Fibroblast of skin of left quadriceps (primary cell): ENCODE results near the gene GTF2F2.
"Not testable (repeated sequence)": the region's sequence is repeated elsewhere in the genome, so short reads cannot be mapped to it uniquely, and the experiment has no call there.

Experiments used
- DNase-seq, 2 experiments: peaks; one replicate each; pipeline ENCODE4 v3.0.0-alpha.2; 2013; ENCODE audit warnings: low read depth in 2 of 2

GTF2F2 gene

GRCh38 chr13:45249662-45250061 is 129.4 kb downstream of the GTF2F2 start:
- no peak for DNase-seq

- no peak for DNase-seq
Measured at GRCh38 chr13:45254396-45254795, 134.1 kb downstream of the GTF2F2 start.

GRCh38 chr13:45255247-45255987 is 135.1 kb downstream of the GTF2F2 start:
- no peak for DNase-seq

- no peak for DNase-seq
Measured at GRCh38 chr13:45256254-45256653, 135.9 kb downstream of the GTF2F2 start.

GRCh38 chr13:45257638-45258333 is 137.5 kb downstream of the GTF2F2 start:
- no peak for DNase-seq

GRCh38 chr13:45258334-45258675 is 138.0 kb downstream of the GTF2F2 start:
- DNase-seq: no peak

- no peak for DNase-seq
Measured at GRCh38 chr13:45267215-45267614, 146.9 kb downstream of the GTF2F2 start.

- DNase-seq: no peak
Measured at GRCh38 chr13:45269204-45269603, 148.9 kb downstream of the GTF2F2 start.

GRCh38 chr13:45276913-45277312 is 156.6 kb downstream of the GTF2F2 start:
- no peak for DNase-seq

GRCh38 chr13:45278096-45278645 is 157.9 kb downstream of the GTF2F2 start:
- DNase-seq: no peak

GRCh38 chr13:45280011-45280410 is 159.7 kb downstream of the GTF2F2 start:
- DNase-seq: no peak

GRCh38 chr13:45280751-45281634 is 160.7 kb downstream of the GTF2F2 start:
- DNase-seq: peak; percentile 45

- DNase-seq: no peak
Measured at GRCh38 chr13:45282994-45283393, 162.7 kb downstream of the GTF2F2 start.

- DNase-seq: no peak
Measured at GRCh38 chr13:45289936-45290563, 169.7 kb downstream of the GTF2F2 start.

GRCh38 chr13:45292176-45292575 is 171.9 kb downstream of the GTF2F2 start:
- no peak for DNase-seq

GRCh38 chr13:45295536-45295935 is 175.2 kb downstream of the GTF2F2 start:
- DNase-seq: no peak

GRCh38 chr13:45296259-45296658 is 175.9 kb downstream of the GTF2F2 start:
- no peak for DNase-seq

GRCh38 chr13:45297456-45298205 is 177.3 kb downstream of the GTF2F2 start:
- no peak for DNase-seq

GRCh38 chr13:45298206-45298505 is 177.8 kb downstream of the GTF2F2 start:
- DNase-seq: no peak

GRCh38 chr13:45298550-45298949 is 178.2 kb downstream of the GTF2F2 start:
- DNase-seq: not testable (repeated sequence)

GRCh38 chr13:45299194-45299593 is 178.9 kb downstream of the GTF2F2 start:
- no peak for DNase-seq
